Endothelial cell of umbilical vein (primary cell): ENCODE data around the gene MASP1. TPM values are rescaled to one million over a fixed set of nuclear protein-coding genes. Genes with fewer than 3 reads are reported as not detected.
A peak's percentile ranks its signal among the peaks of the same experiment; 100 is the strongest.

Source experiments
- BruUV-seq: library from RNA; stranded (reverse); fragments of 400-500 nt; replicated peaks from 2 replicates; lab custom pipeline; 2021; lab: Mats Ljungman, UMichigan
- CTCF ChIA-PET: fragments of 300-600, 350-600 bp; sonication (Branson Sonifier 250); formaldehyde crosslinking; loops from one replicate; lab custom pipeline; 2021; ENCODE audit warnings: antibody characterized with exemption, inconsistent platforms; lab: Charles Lee
- POLR2A ChIA-PET: fragments of 300-600, 350-600 bp; sonication (Branson Sonifier 250); formaldehyde crosslinking; loops from one replicate; lab custom pipeline; 2021; ENCODE audit warnings: antibody characterized with exemption, inconsistent platforms; lab: Charles Lee
- DNase-seq: peaks from one replicate; pipeline ENCODE4 v3.0.0-alpha.2; 2011; ENCODE audit warnings: low read depth, low spot score
- FAIRE-seq: peaks from 2 replicates; lab custom pipeline; 2011; peaks lifted over from hg19 to GRCh38; lab: Jason Lieb, UNC
- H2AFZ ChIP-seq: 2 replicates; pipeline ENCODE4 v1.6.0; 2012; ENCODE audit warnings: low read depth, low read length, control low read depth, inconsistent platforms
- H3K27ac ChIP-seq: 2 replicates; pipeline ENCODE4 v1.5.1; 2011; ENCODE audit warnings: low read depth, mild to moderate bottlenecking, control low read depth, low read length, moderate library complexity; ENCODE audit not compliant: insufficient read depth
- H3K27me3 ChIP-seq, 2 experiments: 2 replicates each; pipeline versions ENCODE4 v1.6.0 to v1.6.1; 2011; ENCODE audit warnings: low read length in 2 of 2, mixed read lengths in 1 of 2; ENCODE audit not compliant: control insufficient read depth in 2 of 2, insufficient read depth in 2 of 2
- H3K36me3 ChIP-seq, 2 experiments: 2 replicates in 1 of 2; 3 replicates in 1 of 2; pipeline ENCODE4 v1.5.1; 2011; ENCODE audit warnings: low read length in 2 of 2, mild to moderate bottlenecking in 1 of 2, moderate library complexity in 1 of 2; ENCODE audit not compliant: control insufficient read depth in 2 of 2, insufficient read depth in 2 of 2; ENCODE audit errors: extremely low read depth in 1 of 2
- H3K4me1 ChIP-seq: 3 replicates; pipeline ENCODE4 v1.5.1; 2011; ENCODE audit warnings: mild to moderate bottlenecking, low read length; ENCODE audit not compliant: control insufficient read depth, insufficient read depth; ENCODE audit errors: extremely low read depth
- H3K4me2 ChIP-seq: 2 replicates; pipeline ENCODE4 v1.6.1; 2011; ENCODE audit warnings: low read length, control low read depth, mixed read lengths; ENCODE audit not compliant: insufficient read depth
- H3K4me3 ChIP-seq, 3 experiments: fragments of 200-600 bp in 1 of 3; sonication (generic), shearing (Covaris generic) in 1 of 3; replicated peaks in 1 of 3; 2 replicates each; pipeline ENCODE4 v1.5.1; 2011 to 2016; ENCODE audit warnings: control low read depth in 3 of 3, low read length in 3 of 3, mild to moderate bottlenecking in 2 of 3, inconsistent platforms in 1 of 3, low read depth in 1 of 3, moderate library complexity in 1 of 3; ENCODE audit not compliant: insufficient read depth in 1 of 3
- H3K79me2 ChIP-seq: 2 replicates; pipeline ENCODE4 v1.6.0; 2012; ENCODE audit warnings: low read length, inconsistent platforms; ENCODE audit not compliant: control insufficient read depth, insufficient read depth
- H3K9ac ChIP-seq: replicated peaks from 2 replicates; pipeline ENCODE3; 2011; ENCODE audit warnings: low read length, control low read depth; ENCODE audit not compliant: insufficient read depth; ENCODE audit errors: extremely low read depth
- H3K9me1 ChIP-seq: replicated peaks from 3 replicates; pipeline ENCODE4 v1.6.0; 2011; ENCODE audit warnings: mild to moderate bottlenecking, low read length; ENCODE audit not compliant: control insufficient read depth, insufficient read depth; ENCODE audit errors: extremely low read depth
- H3K9me3 ChIP-seq: replicated peaks from 2 replicates; pipeline ENCODE4 v1.5.1; 2012; ENCODE audit warnings: low read length, inconsistent platforms; ENCODE audit not compliant: control insufficient read depth, insufficient read depth
- H4K20me1 ChIP-seq: replicated peaks from 2 replicates; pipeline ENCODE3; 2011; ENCODE audit warnings: mild to moderate bottlenecking, low read length; ENCODE audit not compliant: control insufficient read depth, insufficient read depth; ENCODE audit errors: extremely low read depth
- CTCF ChIP-seq, 2 donors: IDR thresholded peaks; 1 replicate in 1 of 2; 2 replicates in 1 of 2; pipeline ENCODE4 v1.5.1; 2011; ENCODE audit warnings: low read length in 2 of 2, mild to moderate bottlenecking in 2 of 2, moderate library complexity in 2 of 2, control low read depth in 1 of 2, inconsistent platforms in 1 of 2, low read depth in 1 of 2; ENCODE audit not compliant: insufficient read depth in 1 of 2; ENCODE audit errors: extremely low read depth in 1 of 2
- EZH2 ChIP-seq: IDR thresholded peaks from 2 replicates; pipeline ENCODE4 v1.6.1; 2012; ENCODE audit warnings: borderline replicate concordance, low read depth, mild to moderate bottlenecking, moderate library complexity, low read length, inconsistent platforms; ENCODE audit not compliant: severe bottlenecking
- FOS ChIP-seq: IDR thresholded peaks from 2 replicates; pipeline ENCODE4 v1.6.1; 2011; ENCODE audit warnings: mild to moderate bottlenecking, low read length, moderate library complexity, borderline replicate concordance; ENCODE audit not compliant: insufficient read depth
- GATA2 ChIP-seq: IDR thresholded peaks from 2 replicates; pipeline ENCODE4 v1.7.0; 2011; ENCODE audit warnings: low read depth, mild to moderate bottlenecking, moderate library complexity, mixed read lengths, low read length; ENCODE audit not compliant: insufficient read length, insufficient read depth
- JUN ChIP-seq: IDR thresholded peaks from 2 replicates; pipeline ENCODE4 v1.6.1; 2011; ENCODE audit warnings: borderline replicate concordance, low read depth; ENCODE audit not compliant: insufficient read length, insufficient read depth
- MAX ChIP-seq: IDR thresholded peaks from 2 replicates; pipeline ENCODE4 v1.6.1; 2011; ENCODE audit not compliant: insufficient read depth, insufficient read length
- POLR2A ChIP-seq: IDR thresholded peaks from 2 replicates; pipeline ENCODE4 v1.6.1; 2012; ENCODE audit warnings: low read depth, mild to moderate bottlenecking, control low read depth, low read length
- POLR2AphosphoS5 ChIP-seq: IDR thresholded peaks from 2 replicates; pipeline ENCODE4 v1.6.1; 2012; ENCODE audit warnings: low read depth, mild to moderate bottlenecking, control low read depth, low read length, moderate library complexity; ENCODE audit not compliant: insufficient read depth
- dilution Hi-C: fragments of 300-500 bp; cut with MboI; formaldehyde crosslinking; loops from one replicate; pipeline ENCODE4 v1.15.0; 2019; ENCODE audit warnings: low sequenced_read_pairs; ENCODE audit not compliant: extremely low pct_ligation_motif_present
- intact Hi-C: fragments of 100-400 bp; cut with micrococcal nuclease; formaldehyde crosslinking; loops from one replicate; pipeline ENCODE4 v1.10.0; 2022
- polyA plus RNA-seq, 4 experiments: library from polyadenylated mRNA; depleted of rRNA in 3 of 4; stranded (reverse) in 3 of 4; unstranded in 1 of 4; fragments of >200 nt; gene quantifications; 2 replicates each; pipeline versions ENCODE4 v1.2.1 to v1.2.3, GENCODE V29; 2011 to 2012; ENCODE audit warnings: missing spikeins in 1 of 4
- total RNA-seq: library from RNA; stranded (reverse); gene quantifications from 2 replicates; pipeline ENCODE4 v1.2.3, GENCODE V29; 2021

MASP1 gene
- total and polyA plus RNA-seq, 2 donors (not counting 3 experiments of a cell fraction or from before 2014, with no cell fraction given), result 0.31 to 0.50 TPM

- Histone ChIP-seq H3K9ac (no peak overlapping the region), H3K4me1 (peaks cover 32% of the 10 kb centered on the region), H3K4me2 (peak overlapping the region; percentile 48), H3K36me3 (no peaks in the 10 kb centered on the region), H3K27ac (peak overlapping the region; percentile 47), H3K9me1 (no peaks in the 10 kb centered on the region), H3K9me3 (no peaks in the 10 kb centered on the region), H3K4me3 (no peak overlapping the region), H2AFZ (no peak overlapping the region), H4K20me1 (no peaks in the 10 kb centered on the region), H3K27me3 (no peaks in the 10 kb centered on the region), H3K79me2 (no peaks in the 10 kb centered on the region)
- ChIA-PET POLR2A (no interaction called here), CTCF (interaction anchor here (1.1 to 5.1 kb wide), 4 partner anchors 11 to 416 kb away, joined by 4 to 23 read pairs (median 6); no protein-coding TSS in a partner anchor)
- no TSS peak for BruUV-seq
- dilution Hi-C loops (no loop called here), intact Hi-C loops (no loop called here)
- FAIRE-seq (peak; percentile 88), DNase-seq (peak; percentile 91)
- TF ChIP-seq POLR2A (no peak), CTCF (IDR thresholded peaks at IDR 0.05; ENCODE audit: extremely low read depth in 1 of 2, insufficient read depth in 1 of 2, low read depth in 1 of 2, low read length in 2 of 2) (no peak), FOS (peak; percentile 41), GATA2 (peak; percentile 63), POLR2AphosphoS5 (no peak), MAX (no peak), EZH2 (no peak), JUN (peak; percentile 92)
Observed at GRCh38 chr3:187264021-187264420, 27.5 kb downstream of the MASP1 start.
